ENCODE results near the gene MAP7.

- no peak for TF ChIP-seq POLR2A (IDR thresholded peaks at IDR 0.05)
- TF ChIP-seq, protein P1, sequence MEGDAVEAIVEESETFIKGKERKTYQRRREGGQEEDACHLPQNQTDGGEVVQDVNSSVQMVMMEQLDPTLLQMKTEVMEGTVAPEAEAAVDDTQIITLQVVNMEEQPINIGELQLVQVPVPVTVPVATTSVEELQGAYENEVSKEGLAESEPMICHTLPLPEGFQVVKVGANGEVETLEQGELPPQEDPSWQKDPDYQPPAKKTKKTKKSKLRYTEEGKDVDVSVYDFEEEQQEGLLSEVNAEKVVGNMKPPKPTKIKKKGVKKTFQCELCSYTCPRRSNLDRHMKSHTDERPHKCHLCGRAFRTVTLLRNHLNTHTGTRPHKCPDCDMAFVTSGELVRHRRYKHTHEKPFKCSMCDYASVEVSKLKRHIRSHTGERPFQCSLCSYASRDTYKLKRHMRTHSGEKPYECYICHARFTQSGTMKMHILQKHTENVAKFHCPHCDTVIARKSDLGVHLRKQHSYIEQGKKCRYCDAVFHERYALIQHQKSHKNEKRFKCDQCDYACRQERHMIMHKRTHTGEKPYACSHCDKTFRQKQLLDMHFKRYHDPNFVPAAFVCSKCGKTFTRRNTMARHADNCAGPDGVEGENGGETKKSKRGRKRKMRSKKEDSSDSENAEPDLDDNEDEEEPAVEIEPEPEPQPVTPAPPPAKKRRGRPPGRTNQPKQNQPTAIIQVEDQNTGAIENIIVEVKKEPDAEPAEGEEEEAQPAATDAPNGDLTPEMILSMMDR (IDR thresholded peaks at IDR 0.05): no peak
- TF ChIP-seq POLR2AphosphoS5 (IDR thresholded peaks at IDR 0.05): no peak
Observed at GRCh38 chr6:136567688-136568087, 17.5 kb upstream of the MAP7 start.
